HFFc6 (cell line): ENCODE measurements around the gene AKAP14. TPM values are rescaled to one million over a fixed set of nuclear protein-coding genes. Genes with fewer than 3 reads are reported as not detected.
"Not testable (repeated sequence)": the region's sequence is repeated elsewhere in the genome, so short reads cannot be mapped to it uniquely, and the experiment has no call there.

ENCODE experiments used
- DNase-seq: peaks from one replicate; pipeline ENCODE4 v3.0.0-alpha.2; 2018
- H3K27ac Mint-ChIP-seq: 2 replicates; pipeline ENCODE4 v1.8.0; 2020; ENCODE audit warnings: mild to moderate bottlenecking, mixed read lengths
- H3K27me3 Mint-ChIP-seq: 2 replicates; pipeline ENCODE4 v1.8.0; 2021; ENCODE audit warnings: mild to moderate bottlenecking, moderate library complexity, mixed read lengths; ENCODE audit not compliant: insufficient read depth
- H3K36me3 Mint-ChIP-seq: 2 replicates; pipeline ENCODE4 v1.8.0; 2021; ENCODE audit warnings: low read depth, mixed read lengths
- H3K4me1 Mint-ChIP-seq: 2 replicates; pipeline ENCODE4 v1.8.0; 2020; ENCODE audit warnings: low read depth, mixed read lengths
- H3K4me3 Mint-ChIP-seq: 2 replicates; pipeline ENCODE4 v1.8.0; 2020; ENCODE audit warnings: mild to moderate bottlenecking, moderate library complexity, mixed read lengths
- H3K9me3 Mint-ChIP-seq: 2 replicates; pipeline ENCODE4 v1.8.0; 2020; ENCODE audit warnings: mild to moderate bottlenecking, mixed read lengths
- CTCF ChIP-seq: fragments of 200-600 bp; sonication (generic); IDR thresholded peaks from 2 replicates; pipeline ENCODE4 v1.5.0; 2021; ENCODE audit warnings: antibody characterized with exemption, mild to moderate bottlenecking
- total RNA-seq, 6 experiments: library from RNA; stranded (reverse); fragmentation: NEBNext Ultra II Directional; extraction: Animal tissue kit (Norgen Biotek cat#: 25700); gene quantifications; 2 replicates in 1 of 6; 3 replicates in 5 of 6; pipeline ENCODE4 v1.2.3, GENCODE V29; 2021

AKAP14 gene
- total RNA-seq, 6 experiments from 2014 or later: not detected

GRCh38 chrX:119917877-119918276 is 22.2 kb downstream of the AKAP14 start:
- Mint-ChIP-seq H3K4me3 (no peak overlapping the region), H3K9me3 (no peaks in the 10 kb centered on the region), H3K36me3 (no peaks in the 10 kb centered on the region), H3K4me1 (no peaks in the 10 kb centered on the region), H3K27ac (no peak overlapping the region), H3K27me3 (no peaks in the 10 kb centered on the region; the same call in 1 of the 2 replicates)
- TF ChIP-seq CTCF: no peak
- no peak for DNase-seq

GRCh38 chrX:119919835-119920585 is 24.3 kb downstream of the AKAP14 start:
- no peak overlapping the region for H3K27ac Mint-ChIP-seq
- no peak overlapping the region for H3K4me3 Mint-ChIP-seq
- 0 out of 2 replicates have a peak, but pooled peaks cover 2% of the 10 kb centered on the region for H3K36me3 Mint-ChIP-seq
- H3K4me1 Mint-ChIP-seq: no peaks in the 10 kb centered on the region
- no peak for DNase-seq
- H3K9me3 Mint-ChIP-seq: no peaks in the 10 kb centered on the region
- H3K27me3 Mint-ChIP-seq: no peaks in the 10 kb centered on the region; the same call in 1 of the 2 replicates
- no peak for TF ChIP-seq CTCF

- not testable (repeated sequence) for H3K9me3 Mint-ChIP-seq, H3K4me1 Mint-ChIP-seq, DNase-seq, H3K36me3 Mint-ChIP-seq, H3K4me3 Mint-ChIP-seq, H3K27ac Mint-ChIP-seq, H3K27me3 Mint-ChIP-seq
Measured at GRCh38 chrX:119922391-119922790, 26.7 kb downstream of the AKAP14 start.

- Mint-ChIP-seq H3K9me3 (no peaks in the 10 kb centered on the region), H3K27ac (no peak overlapping the region), H3K4me3 (no peak overlapping the region), H3K4me1 (no peaks in the 10 kb centered on the region), H3K27me3 (no peaks in the 10 kb centered on the region), H3K36me3 (peaks cover 6% of the 10 kb centered on the region; the same call in 1 of the 2 replicates)
- no peak for TF ChIP-seq CTCF
- DNase-seq: no peak
Measured at GRCh38 chrX:119935215-119935874, 39.7 kb downstream of the AKAP14 start.

GRCh38 chrX:119941336-119941735 is 45.6 kb downstream of the AKAP14 start:
- Mint-ChIP-seq H3K27me3 (peaks cover 2% of the 10 kb centered on the region; the same call in 1 of the 2 replicates), H3K9me3 (no peaks in the 10 kb centered on the region), H3K4me3 (no peak overlapping the region), H3K4me1 (peaks cover 14% of the 10 kb centered on the region), H3K27ac (no peak overlapping the region), H3K36me3 (no peaks in the 10 kb centered on the region)
- TF ChIP-seq CTCF: no peak
- no peak for DNase-seq
